Measurements from ENCODE around the gene PPP1R2C.

PPP1R2C gene

GRCh38 chrX:42778096-42778495 is at the start of gene PPP1R2C:
PPP1R2C (minus strand) TSS chrX:42778163; CDS start chrX:42778079, 84 bp downstream.
- DNase-seq, result no peak

GRCh38 chrX:42825201-42825600 is 47.2 kb upstream of the PPP1R2C start:
- no peak for DNase-seq

- DNase-seq, result no peak
These were observed 46.6 kb upstream of the PPP1R2C start for GRCh38 chrX:42824541-42824940.

GRCh38 chrX:42823443-42823842 is 45.5 kb upstream of the PPP1R2C start:
- no peak for DNase-seq

GRCh38 chrX:42821803-42822443 is 44.0 kb upstream of the PPP1R2C start:
- no peak for DNase-seq

- DNase-seq, result no peak
These were observed 40.4 kb upstream of the PPP1R2C start for GRCh38 chrX:42818151-42818921.

GRCh38 chrX:42809569-42809968 is 31.6 kb upstream of the PPP1R2C start:
- DNase-seq, result no peak

GRCh38 chrX:42807393-42807792 is 29.4 kb upstream of the PPP1R2C start:
- DNase-seq, result no peak

- DNase-seq, result no peak
These were observed 26.6 kb upstream of the PPP1R2C start for GRCh38 chrX:42804524-42804923.

GRCh38 chrX:42803320-42803719 is 25.4 kb upstream of the PPP1R2C start:
- DNase-seq, result no peak

GRCh38 chrX:42797651-42798269 is 19.8 kb upstream of the PPP1R2C start:
- no peak for DNase-seq

GRCh38 chrX:42783451-42783850 is 5.5 kb upstream of the PPP1R2C start:
- no peak for DNase-seq

- no peak for DNase-seq
These were observed 1.8 kb downstream of the PPP1R2C start for GRCh38 chrX:42776195-42776594.

- DNase-seq, result no peak
These were observed 5.1 kb downstream of the PPP1R2C start for GRCh38 chrX:42772874-42773273.

- DNase-seq, result no peak
These were observed 6.2 kb downstream of the PPP1R2C start for GRCh38 chrX:42771506-42772335.

- no peak for DNase-seq
These were observed 7.4 kb downstream of the PPP1R2C start for GRCh38 chrX:42770566-42770965.

GRCh38 chrX:42759881-42760280 is 18.1 kb downstream of the PPP1R2C start:
- no peak for DNase-seq

- DNase-seq, result no peak
These were observed 22.1 kb downstream of the PPP1R2C start for GRCh38 chrX:42755815-42756214.

GRCh38 chrX:42754603-42755002 is 23.4 kb downstream of the PPP1R2C start:
- DNase-seq, result no peak

GRCh38 chrX:42754115-42754514 is 23.8 kb downstream of the PPP1R2C start:
- no peak for DNase-seq

- no peak for DNase-seq
These were observed 25.2 kb downstream of the PPP1R2C start for GRCh38 chrX:42752730-42753129.

GRCh38 chrX:42751573-42751972 is 26.4 kb downstream of the PPP1R2C start:
- DNase-seq, result no peak
